Measurements from ENCODE around the gene MSI2.

GRCh38 chr17:57445772-57446472, 189.6 kb downstream of the MSI2 start:
- no peak for TF ChIP-seq POLR2A (IDR thresholded peaks at IDR 0.05)
- TF ChIP-seq, protein P1, sequence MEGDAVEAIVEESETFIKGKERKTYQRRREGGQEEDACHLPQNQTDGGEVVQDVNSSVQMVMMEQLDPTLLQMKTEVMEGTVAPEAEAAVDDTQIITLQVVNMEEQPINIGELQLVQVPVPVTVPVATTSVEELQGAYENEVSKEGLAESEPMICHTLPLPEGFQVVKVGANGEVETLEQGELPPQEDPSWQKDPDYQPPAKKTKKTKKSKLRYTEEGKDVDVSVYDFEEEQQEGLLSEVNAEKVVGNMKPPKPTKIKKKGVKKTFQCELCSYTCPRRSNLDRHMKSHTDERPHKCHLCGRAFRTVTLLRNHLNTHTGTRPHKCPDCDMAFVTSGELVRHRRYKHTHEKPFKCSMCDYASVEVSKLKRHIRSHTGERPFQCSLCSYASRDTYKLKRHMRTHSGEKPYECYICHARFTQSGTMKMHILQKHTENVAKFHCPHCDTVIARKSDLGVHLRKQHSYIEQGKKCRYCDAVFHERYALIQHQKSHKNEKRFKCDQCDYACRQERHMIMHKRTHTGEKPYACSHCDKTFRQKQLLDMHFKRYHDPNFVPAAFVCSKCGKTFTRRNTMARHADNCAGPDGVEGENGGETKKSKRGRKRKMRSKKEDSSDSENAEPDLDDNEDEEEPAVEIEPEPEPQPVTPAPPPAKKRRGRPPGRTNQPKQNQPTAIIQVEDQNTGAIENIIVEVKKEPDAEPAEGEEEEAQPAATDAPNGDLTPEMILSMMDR (IDR thresholded peaks at IDR 0.05) = no peak
- no peak for TF ChIP-seq POLR2AphosphoS5 (IDR thresholded peaks at IDR 0.05)

Data from gastroesophageal sphincter (tissue), 3 donors.